Ovary (tissue), 3 donors: Measurements from ENCODE around the gene FAM131C.

ENCODE experiments used
- EP300 ChIP-seq: sonication (generic); formaldehyde crosslinking; IDR thresholded peaks from one replicate; pipeline ENCODE4 v1.6.1; 2017; ENCODE audit warnings: antibody characterized with exemption
- TF ChIP-seq, protein P1 (sequence below), 3 donors: fragments of 450-650 bp in 2 of 3; fragments of 200-600 bp in 1 of 3; IDR thresholded peaks; one replicate each; pipeline versions ENCODE4 v1.5.1 to v1.8.0; 2016 to 2022; ENCODE audit warnings: antibody characterized with exemption in 3 of 3, mild to moderate bottlenecking in 1 of 3
- donor health status: DM: no; HTN: no; CAD: no.

DNA sequence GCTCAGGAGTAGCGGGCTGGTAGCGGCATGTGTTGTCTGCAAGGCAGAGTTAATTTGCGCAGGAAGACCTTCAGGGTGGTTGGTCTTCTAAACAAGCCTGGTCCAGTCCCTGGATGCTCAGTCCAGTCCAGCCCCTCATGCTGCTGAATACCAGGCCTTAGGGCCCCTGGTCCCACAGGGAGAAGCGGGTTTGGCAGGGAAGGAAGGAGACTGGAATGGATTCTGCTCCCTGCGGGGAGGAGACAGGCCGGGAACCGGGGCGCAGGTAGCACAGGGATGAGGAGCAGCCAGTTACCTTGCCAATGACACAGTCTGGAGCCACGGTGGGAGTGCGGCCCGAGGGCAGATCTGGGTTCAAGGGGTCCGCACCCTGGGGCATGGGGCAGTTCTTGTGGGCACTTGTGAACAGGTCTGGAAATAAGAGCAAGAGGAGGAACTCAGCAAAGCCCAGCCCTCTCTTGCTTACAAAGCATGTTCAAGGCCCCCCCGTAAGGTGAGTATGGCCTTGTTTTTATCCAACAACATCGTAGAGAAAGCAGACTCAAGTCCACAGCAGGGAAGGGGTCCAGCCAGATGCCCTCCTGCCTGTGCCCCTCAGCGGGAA, 10.1 kb downstream of the FAM131C start:
- TF ChIP-seq, protein P1, sequence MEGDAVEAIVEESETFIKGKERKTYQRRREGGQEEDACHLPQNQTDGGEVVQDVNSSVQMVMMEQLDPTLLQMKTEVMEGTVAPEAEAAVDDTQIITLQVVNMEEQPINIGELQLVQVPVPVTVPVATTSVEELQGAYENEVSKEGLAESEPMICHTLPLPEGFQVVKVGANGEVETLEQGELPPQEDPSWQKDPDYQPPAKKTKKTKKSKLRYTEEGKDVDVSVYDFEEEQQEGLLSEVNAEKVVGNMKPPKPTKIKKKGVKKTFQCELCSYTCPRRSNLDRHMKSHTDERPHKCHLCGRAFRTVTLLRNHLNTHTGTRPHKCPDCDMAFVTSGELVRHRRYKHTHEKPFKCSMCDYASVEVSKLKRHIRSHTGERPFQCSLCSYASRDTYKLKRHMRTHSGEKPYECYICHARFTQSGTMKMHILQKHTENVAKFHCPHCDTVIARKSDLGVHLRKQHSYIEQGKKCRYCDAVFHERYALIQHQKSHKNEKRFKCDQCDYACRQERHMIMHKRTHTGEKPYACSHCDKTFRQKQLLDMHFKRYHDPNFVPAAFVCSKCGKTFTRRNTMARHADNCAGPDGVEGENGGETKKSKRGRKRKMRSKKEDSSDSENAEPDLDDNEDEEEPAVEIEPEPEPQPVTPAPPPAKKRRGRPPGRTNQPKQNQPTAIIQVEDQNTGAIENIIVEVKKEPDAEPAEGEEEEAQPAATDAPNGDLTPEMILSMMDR (IDR thresholded peaks at IDR 0.05): no peak
- TF ChIP-seq EP300: no peak
